Medulla oblongata (tissue), 1 donor: ENCODE results near the gene CAMTA1.

Experiments used
- DNase-seq: peaks from one replicate; pipeline ENCODE4 v3.0.0-alpha.2; 2015; ENCODE audit errors: extremely low spot score

CAMTA1 gene

GRCh38 chr1:6927626-6928025, 142.4 kb downstream of the CAMTA1 start:
- DNase-seq, result no peak

GRCh38 chr1:6928106-6928885, 143.0 kb downstream of the CAMTA1 start:
- DNase-seq, result no peak

DNA sequence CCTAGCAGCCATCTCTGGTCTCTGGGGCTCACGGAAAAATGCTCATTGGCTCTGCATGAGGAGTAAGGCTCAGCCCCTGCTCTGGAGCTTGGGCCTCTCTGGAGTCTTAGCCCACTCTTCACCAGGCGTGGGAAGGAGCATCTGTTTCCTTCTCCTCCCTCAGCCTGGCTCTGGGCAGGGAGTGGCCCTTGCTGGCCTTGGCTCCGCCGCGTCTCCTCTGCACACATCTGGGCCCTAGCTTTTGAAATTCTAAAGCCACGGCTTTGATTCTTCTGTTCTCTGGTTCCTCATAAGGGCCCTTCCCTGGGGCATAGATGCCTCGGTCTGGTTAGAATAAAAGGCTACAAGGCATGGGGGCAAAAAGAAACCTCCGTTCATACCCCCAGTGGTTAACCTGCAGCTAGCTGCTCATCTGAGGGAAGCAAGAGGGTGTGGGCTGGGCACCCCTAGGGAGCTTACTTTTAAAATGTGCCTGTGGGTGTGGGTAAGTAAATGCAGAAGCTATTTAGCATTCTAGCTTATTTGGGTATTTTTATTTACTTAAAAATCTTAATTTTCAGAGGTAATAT, 145.6 kb downstream of the CAMTA1 start:
- DNase-seq, result no peak

DNA sequence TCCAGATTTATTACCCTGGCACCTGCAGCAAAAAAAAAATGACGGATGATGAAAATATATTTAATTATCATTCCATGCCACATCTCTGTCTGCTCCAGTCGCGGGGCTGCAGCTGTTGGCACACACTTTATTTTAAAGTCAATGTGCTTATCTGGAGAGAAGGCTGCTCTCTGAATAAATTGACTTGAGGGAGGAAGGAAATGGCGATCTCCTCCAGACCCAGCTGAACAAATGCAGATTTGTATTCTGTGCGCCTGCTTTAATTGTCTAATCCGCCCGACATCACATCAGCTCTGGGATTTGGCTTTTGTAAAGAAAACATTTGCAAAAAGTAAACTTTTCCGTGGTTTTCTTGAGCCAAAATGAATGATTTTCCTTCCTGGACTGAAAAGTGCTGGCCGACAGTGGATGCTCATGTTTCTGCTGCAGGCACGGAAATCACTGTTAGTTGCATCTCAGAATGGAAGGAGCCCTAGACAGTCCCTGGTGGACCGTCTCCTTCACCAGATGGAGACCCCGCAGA, 150.2 kb downstream of the CAMTA1 start:
- DNase-seq, result no peak

GRCh38 chr1:6935911-6936690, 150.8 kb downstream of the CAMTA1 start:
- no peak for DNase-seq

DNA sequence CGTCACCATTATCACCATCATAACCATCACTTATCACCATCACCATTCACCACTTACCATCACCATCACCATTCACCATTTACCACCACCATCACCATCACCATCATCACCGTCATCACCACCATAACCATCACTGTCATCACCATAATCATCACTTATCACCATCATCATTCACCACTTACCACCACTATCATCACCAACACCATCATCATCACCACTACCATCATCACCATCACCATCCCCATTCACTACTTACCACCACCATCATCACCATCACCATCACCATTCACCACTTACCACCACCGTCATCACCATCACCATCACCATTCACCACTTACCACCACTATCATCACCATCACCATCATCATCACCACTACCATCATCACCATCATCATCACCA, 151.8 kb downstream of the CAMTA1 start:
- DNase-seq, result no peak

DNA sequence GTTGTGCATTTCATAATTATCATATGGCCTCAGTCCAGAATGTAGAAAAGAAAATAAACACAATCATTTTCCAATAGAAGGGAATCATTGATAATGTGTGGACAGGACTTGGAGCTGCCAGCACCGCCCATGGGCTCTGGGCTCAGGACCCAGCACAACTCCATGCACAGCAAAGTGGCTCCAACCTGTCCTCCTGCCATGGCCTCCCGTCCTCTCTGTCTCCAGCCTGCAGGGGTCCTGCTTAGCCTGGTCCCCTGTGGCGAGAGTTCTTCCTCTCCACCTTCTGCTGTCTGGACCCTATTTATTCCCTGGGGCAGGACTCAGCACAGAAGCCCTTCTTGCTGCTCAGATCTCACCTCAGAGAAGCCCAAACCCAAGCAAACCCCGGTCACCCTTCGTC, 154.1 kb downstream of the CAMTA1 start:
- no peak for DNase-seq

- no peak for DNase-seq
Measured at GRCh38 chr1:6941786-6942185, 156.5 kb downstream of the CAMTA1 start.

GRCh38 chr1:6942990-6943389, 157.7 kb downstream of the CAMTA1 start:
- DNase-seq, result no peak

- no peak for DNase-seq
Measured at GRCh38 chr1:6944434-6944833, 159.2 kb downstream of the CAMTA1 start.

DNA sequence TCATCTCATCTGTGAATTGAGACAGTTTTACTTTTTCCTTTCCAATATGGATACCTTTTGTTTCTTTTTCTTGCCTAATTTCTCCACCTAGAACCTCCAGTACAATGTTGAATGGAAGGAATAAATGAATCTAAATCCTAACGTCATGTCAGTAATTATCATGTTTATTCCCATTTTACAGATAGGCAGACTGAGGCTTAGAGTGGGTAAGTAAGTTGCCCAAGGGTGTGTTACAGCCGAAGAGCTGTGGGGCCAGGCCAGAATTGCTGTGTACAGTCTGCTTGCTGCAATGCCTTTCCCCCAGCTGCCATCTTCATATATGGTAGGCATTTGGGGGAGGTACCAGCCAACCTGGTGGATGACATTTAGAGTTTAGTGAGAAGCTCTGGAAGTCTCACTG, 162.7 kb downstream of the CAMTA1 start:
- no peak for DNase-seq

DNA sequence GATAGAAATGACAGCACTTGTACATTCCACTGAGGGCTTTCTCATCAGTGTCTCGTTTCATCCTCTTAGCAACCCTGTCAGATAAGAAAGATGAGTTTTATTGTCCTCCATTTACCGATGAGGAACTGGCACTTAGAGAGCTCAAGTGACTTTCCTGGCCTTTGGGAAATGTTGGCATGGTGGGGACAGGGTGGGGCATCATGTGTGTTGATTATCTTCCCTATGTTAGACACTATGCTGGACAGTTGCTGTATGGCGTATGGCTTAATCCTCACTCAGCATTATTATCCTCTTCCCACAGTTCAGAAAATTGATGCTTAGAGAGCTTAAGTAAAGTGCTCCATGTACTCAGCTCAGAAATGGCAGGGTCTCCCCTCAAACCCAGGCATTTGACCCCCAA, 163.2 kb downstream of the CAMTA1 start:
- no peak for DNase-seq

DNA sequence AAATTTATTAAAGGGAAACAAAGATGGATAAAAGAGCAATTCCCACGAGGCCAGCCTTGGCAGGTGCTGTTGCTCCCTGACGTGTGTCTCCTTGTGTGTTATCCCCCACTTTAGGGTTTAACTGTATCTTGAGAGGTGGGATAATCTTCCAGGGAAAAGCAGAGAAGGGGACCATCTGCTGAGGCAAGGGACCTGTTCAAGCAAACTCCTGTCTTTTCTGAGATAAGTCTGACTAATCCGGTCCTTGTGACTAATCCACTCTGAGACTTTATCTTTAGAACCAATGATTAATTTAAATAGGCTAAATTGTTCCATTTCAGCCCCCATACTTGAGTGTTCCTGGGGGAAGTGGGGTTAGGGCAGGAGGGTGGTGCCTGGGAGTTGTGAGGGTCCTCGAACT, 163.6 kb downstream of the CAMTA1 start:
- no peak for DNase-seq

DNA sequence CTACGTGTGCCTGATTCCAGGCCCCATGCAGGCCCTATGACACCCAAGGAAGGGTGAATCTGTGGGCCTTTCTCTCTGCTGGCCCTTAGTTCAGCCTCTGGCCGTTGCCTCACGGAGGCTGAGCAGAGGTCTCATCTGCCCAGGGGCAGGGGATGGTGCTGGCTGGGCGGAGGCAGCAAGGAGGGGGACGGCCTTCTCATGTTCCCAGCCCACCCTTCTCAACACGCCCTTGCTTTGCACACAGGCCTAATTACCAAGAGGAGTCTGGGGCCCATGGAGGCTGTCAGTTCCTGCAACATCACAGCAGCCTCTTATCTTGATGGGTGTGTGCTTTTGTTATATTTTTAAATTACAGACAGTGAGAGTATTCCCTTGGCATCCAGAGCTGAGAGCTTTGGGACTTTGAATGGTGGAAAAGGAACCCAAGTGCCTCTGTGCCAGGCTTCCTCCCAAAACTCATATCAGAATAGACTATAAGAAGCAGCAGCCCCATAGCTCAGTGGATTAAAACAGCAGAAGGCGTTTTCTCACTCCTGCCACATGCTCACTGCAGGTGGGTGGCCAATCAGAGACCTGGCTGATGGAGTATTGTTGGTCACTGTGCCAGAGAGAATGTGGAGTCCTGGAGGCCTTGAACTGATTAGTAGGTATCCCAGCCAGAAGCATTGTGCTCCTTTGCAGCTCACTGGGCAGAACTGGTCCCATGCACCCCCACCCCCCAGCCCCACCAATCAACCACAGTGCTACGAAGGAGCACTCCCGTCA, 164.9 kb downstream of the CAMTA1 start:
- no peak for DNase-seq

GRCh38 chr1:6951536-6951935, 166.3 kb downstream of the CAMTA1 start:
- DNase-seq, result no peak

- DNase-seq, result no peak
Measured at GRCh38 chr1:6953216-6953615, 168.0 kb downstream of the CAMTA1 start.

GRCh38 chr1:6953907-6954364, 168.7 kb downstream of the CAMTA1 start:
- no peak for DNase-seq

GRCh38 chr1:6954591-6954990, 169.3 kb downstream of the CAMTA1 start:
- no peak for DNase-seq

GRCh38 chr1:6955357-6956094, 170.3 kb downstream of the CAMTA1 start:
- no peak for DNase-seq

GRCh38 chr1:6956488-6957159, 171.4 kb downstream of the CAMTA1 start:
- peak; percentile 71 for DNase-seq

DNA sequence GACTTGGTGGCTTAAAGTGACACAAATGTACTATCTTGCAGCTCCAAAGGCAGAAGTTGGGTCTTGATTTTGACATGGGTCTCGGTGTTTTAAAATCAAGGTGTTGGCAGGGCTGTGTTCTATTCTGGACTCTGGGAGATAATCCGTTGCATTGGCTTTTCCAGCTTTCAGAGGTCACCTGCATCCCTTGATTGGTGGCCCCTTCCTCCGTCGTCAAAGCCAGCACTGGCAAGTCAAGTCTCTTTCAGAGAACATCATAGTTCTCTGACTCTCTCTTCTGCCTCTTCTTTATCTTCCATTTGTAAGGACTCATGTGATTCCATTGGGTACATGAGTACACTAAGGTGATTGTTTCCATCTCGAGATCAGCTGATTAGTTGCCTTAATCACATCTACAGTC, 172.1 kb downstream of the CAMTA1 start:
- DNase-seq, result no peak
